HTR-8/SVneo (cell line): ENCODE results near the gene C19orf81.

Experiments used
- DNase-seq: peaks from one replicate; pipeline ENCODE4 v3.0.0; 2011; ENCODE audit warnings: low spot score, mixed read lengths; ENCODE audit not compliant: insufficient read length
- FAIRE-seq: peaks from 2 replicates; lab custom pipeline; 2011; peaks lifted over from hg19 to GRCh38; lab: Jason Lieb, UNC

C19orf81 gene

GRCh38 chr19:50673118-50673517 is 23.9 kb downstream of the C19orf81 start:
- DNase-seq: no peak
- no peak for FAIRE-seq

- FAIRE-seq (no peak), DNase-seq (no peak)
Observed at GRCh38 chr19:50676625-50677197, 27.5 kb downstream of the C19orf81 start.

GRCh38 chr19:50677636-50678035 is 28.4 kb downstream of the C19orf81 start:
- FAIRE-seq: no peak
- DNase-seq: no peak

- no peak for FAIRE-seq
- DNase-seq: no peak
Observed at GRCh38 chr19:50678323-50678722, 29.1 kb downstream of the C19orf81 start.

- DNase-seq (peak; percentile 93), FAIRE-seq (peak; percentile 95)
Observed at GRCh38 chr19:50679177-50680125, 30.2 kb downstream of the C19orf81 start.

GRCh38 chr19:50686310-50687032 is 37.2 kb downstream of the C19orf81 start:
- no peak for FAIRE-seq
- no peak for DNase-seq

GRCh38 chr19:50688766-50689165 is 39.5 kb downstream of the C19orf81 start:
- FAIRE-seq (no peak), DNase-seq (no peak)

GRCh38 chr19:50690439-50690838 is 41.2 kb downstream of the C19orf81 start:
- no peak for DNase-seq
- FAIRE-seq: no peak

- no peak for FAIRE-seq
- DNase-seq: no peak
Observed at GRCh38 chr19:50693064-50693975, 44.1 kb downstream of the C19orf81 start.

GRCh38 chr19:50694815-50695145 is 45.5 kb downstream of the C19orf81 start:
- no peak for DNase-seq
- FAIRE-seq: no peak

- DNase-seq: no peak
- no peak for FAIRE-seq
Observed at GRCh38 chr19:50695251-50696093, 46.2 kb downstream of the C19orf81 start.

GRCh38 chr19:50696094-50696483 is 46.8 kb downstream of the C19orf81 start:
- FAIRE-seq: no peak

GRCh38 chr19:50697414-50698124 is 48.3 kb downstream of the C19orf81 start:
- FAIRE-seq: no peak
- no peak for DNase-seq

More at GRCh38 chr19:50696094-50696483, 46.8 kb downstream of the C19orf81 start:
- DNase-seq: no peak

- no peak for DNase-seq
- FAIRE-seq: no peak
Observed at GRCh38 chr19:50701367-50701985, 52.2 kb downstream of the C19orf81 start.

GRCh38 chr19:50702158-50702870 is 53.1 kb downstream of the C19orf81 start:
- DNase-seq: no peak
- FAIRE-seq: no peak

GRCh38 chr19:50702871-50703829 is 53.9 kb downstream of the C19orf81 start:
- peak; percentile 58 for FAIRE-seq
- DNase-seq: peak; percentile 56
